Activated CD4-positive, alpha-beta T cell treated with anti-CD3 and anti-CD28 coated beads for 4 hours (primary cell): ENCODE results near the gene AFF3.

ENCODE experiments used
- DNase-seq, 2 donors: peaks; one replicate each; pipeline ENCODE4 v3.0.0-alpha.2; 2020

Gene AFF3

GRCh38 chr2:99811544-99811943, 330.8 kb downstream of the AFF3 start:
- DNase-seq = no peak

DNA sequence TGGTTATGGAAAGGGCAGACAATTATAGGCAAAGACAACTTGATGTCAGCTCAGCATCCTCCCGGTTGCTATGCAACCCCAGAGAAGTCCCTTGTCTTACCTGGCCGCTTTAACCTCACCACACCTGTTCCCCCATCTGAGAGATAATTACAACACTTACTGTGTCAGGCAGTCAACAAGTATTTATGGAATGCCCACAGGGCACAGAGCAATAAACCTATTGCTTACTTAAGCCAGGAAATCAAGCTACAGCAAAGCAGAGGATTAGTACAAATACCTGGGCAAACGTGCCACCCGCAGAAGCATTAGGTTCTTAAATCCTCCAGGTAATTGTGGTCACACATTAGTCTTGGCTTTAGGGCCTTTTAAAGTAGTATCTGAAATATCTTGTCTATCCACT, 332.2 kb downstream of the AFF3 start:
- no peak for DNase-seq

GRCh38 chr2:99809259-99809900, 333.0 kb downstream of the AFF3 start:
- no peak for DNase-seq

DNA sequence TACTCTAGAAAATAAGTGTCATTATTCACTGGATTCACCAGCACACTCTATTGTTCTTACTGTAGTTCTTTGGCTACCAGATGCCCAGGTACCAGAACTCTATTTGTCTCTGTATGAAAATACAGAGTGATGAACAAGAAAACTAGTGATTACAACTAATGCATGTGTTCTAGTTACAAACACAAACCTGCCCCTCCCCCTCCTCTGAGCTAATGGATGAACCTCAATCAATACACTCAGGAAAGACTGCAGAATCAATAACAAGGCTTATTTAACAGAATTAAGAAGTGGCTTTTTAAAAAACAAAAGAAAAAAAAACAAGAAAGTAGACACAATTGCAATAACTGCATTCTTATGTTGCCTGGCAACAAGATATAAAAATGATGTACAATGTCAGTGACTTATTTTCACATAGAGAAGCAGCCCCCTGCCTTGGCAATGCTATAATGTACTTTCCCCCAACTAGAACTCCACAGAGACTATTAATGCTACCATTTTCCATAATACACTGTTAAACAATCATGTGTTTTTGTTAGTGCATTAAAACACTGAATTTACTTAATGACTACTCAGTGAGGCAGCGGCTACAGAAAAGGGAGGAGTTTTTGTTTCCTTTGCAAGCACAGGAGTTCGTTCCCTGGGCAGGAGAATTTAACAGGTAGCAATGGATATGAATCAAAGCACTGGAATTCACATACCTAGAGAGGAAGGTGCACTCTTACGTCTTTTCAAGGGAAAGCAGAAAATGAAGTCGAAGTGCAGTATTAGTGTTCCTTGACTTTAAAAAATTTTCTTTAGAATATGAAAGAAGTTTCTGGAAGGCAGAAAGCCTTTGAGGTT, 333.8 kb downstream of the AFF3 start:
- DNase-seq = no peak

DNA sequence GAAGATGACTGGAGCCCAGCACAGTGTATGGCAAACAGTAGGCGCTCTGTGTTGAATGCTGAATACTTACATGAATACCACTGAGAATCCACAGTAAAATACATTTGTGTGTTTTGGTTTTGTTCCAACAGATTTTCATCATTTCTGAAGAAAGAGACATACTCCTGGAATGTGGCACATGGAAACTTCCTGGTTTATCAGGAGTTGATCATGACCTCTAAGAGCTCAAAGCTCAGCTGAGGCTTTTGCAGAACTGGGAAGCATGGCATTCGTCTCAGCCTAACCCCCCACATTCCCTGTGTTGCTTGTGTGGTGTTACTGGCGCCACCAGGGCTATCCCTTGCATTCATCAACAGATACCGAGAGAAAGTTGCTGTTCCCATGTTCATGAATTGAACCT, 335.6 kb downstream of the AFF3 start:
- no peak for DNase-seq

DNA sequence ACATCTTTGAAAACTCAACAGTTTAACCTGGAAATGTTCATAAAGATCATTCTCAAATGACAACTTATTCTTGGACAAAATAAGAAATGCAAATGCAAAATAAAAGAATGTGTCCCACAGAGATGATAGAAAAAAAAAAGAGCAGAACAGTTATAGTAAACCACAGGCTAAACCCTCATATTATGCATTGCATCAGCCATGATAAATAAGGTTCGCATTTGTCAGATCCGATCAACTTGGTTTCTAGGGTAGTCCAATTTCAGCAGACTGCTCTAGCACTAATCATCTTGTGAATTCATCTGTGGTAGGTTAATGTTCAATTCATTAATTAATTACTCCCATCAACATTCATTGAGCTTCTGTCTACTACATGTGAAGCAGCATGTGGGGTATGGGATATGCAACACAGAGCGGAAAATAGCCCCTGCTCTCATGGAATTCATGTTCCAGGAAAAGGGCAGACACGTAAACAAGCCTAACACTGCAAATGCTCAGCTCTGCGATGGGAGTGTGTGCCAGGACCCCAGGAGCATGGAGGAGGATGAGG, 336.4 kb downstream of the AFF3 start:
- DNase-seq = no peak

- no peak for DNase-seq
These were observed 338.5 kb downstream of the AFF3 start for GRCh38 chr2:99803846-99804245.

GRCh38 chr2:99802734-99803133, 339.7 kb downstream of the AFF3 start:
- no peak for DNase-seq

- no peak for DNase-seq
These were observed 341.0 kb downstream of the AFF3 start for GRCh38 chr2:99801327-99801901.

- no peak for DNase-seq
These were observed 344.9 kb downstream of the AFF3 start for GRCh38 chr2:99797475-99797874.

GRCh38 chr2:99794414-99794813, 348.0 kb downstream of the AFF3 start:
- no peak for DNase-seq

DNA sequence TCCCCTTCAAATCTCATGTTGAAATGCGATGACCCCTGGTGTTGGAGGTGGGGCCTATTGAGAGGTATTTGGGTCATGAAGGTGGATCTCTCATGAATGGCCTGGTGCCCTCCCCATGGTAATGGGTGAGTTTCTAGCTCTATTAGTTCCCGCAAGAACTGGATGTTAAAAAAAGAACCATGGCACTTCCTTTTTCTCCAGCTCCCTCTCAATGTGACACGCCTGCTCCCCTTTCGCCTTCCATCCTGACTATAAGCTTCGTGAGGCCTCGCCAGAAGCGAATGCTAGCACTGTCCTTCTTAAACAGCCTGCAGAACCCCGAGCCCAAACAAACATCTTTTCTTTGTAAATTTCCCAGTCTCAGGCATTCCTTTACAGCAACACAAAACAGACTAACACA, 349.4 kb downstream of the AFF3 start:
- no peak for DNase-seq

GRCh38 chr2:99789849-99790248, 352.5 kb downstream of the AFF3 start:
- no peak for DNase-seq

GRCh38 chr2:99787769-99788382, 354.5 kb downstream of the AFF3 start:
- DNase-seq = no peak

DNA sequence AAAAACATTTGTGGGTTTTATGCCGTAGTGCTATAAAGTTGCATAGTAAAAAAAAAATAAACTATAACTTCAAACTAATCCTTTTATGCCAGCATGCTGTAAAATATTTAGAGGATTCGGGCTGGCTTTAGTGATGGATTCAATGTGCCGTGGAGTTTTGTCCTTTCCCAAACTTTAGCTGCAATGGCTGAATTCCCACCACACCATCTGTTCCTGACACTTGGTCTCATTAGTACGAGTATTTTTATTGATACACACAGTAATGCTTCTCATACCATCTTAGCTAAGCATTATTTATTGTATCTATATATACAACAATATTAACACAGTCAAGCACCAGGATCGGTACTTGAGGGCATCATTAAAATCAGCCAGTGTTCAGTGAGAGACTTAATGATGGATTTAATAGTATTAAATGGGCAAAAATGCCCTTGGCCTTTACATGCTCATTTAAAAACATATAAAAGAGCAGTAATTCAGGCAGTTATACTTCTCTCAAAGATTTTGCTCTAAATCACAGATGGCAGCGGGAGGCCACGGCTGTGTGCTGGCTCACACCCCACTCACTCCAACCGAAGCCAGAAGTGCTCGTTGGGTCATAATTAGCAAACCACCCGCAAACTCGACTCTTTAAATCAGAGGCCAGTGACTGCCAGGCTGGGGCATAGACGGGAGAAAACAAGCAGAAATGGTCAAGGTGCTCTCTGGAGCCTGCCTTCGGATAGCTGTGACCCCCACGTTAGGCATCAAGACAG, 355.6 kb downstream of the AFF3 start:
- DNase-seq = no peak

GRCh38 chr2:99784946-99785345, 357.4 kb downstream of the AFF3 start:
- no peak for DNase-seq

DNA sequence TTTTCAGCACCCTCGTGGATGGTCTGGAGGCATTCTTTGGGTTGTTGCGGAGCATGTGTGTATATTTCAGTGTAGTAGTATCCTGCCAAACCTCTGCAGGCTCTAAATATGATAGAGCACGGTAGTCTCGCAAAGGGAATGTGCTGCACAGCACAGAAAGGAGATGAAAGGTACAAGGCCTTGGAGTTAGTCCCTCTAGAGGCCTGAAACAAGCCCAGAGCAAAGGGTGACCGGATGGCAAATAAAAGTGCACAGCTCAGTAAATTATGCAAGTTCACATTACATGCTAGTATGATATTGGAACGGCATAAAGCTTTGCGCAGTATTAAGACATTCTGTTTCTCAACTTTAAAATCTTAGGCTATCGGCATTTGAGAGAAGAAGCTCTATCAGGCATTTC, 358.1 kb downstream of the AFF3 start:
- DNase-seq = no peak

DNA sequence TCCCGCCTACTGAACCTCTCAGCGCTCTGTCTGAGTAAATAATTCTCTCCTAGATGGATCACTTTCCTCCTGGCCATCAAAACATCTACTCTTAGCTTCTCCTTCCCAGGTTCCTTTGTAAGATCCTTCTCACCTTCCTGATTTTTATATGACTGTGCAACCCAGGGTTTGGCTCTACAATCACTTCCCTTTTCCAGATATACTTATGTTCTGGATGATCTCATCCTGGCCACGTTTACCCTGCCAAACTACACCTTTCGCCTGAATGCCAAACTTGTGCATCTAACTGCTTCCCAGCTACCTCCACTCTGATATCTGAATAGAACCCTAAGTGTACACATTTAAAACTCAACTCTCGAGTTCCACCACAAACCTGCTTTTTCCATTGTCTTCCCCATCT, 362.1 kb downstream of the AFF3 start:
- DNase-seq = no peak

GRCh38 chr2:99779276-99779675, 363.1 kb downstream of the AFF3 start:
- no peak for DNase-seq

- DNase-seq = no peak
These were observed 364.6 kb downstream of the AFF3 start for GRCh38 chr2:99777656-99778290.

DNA sequence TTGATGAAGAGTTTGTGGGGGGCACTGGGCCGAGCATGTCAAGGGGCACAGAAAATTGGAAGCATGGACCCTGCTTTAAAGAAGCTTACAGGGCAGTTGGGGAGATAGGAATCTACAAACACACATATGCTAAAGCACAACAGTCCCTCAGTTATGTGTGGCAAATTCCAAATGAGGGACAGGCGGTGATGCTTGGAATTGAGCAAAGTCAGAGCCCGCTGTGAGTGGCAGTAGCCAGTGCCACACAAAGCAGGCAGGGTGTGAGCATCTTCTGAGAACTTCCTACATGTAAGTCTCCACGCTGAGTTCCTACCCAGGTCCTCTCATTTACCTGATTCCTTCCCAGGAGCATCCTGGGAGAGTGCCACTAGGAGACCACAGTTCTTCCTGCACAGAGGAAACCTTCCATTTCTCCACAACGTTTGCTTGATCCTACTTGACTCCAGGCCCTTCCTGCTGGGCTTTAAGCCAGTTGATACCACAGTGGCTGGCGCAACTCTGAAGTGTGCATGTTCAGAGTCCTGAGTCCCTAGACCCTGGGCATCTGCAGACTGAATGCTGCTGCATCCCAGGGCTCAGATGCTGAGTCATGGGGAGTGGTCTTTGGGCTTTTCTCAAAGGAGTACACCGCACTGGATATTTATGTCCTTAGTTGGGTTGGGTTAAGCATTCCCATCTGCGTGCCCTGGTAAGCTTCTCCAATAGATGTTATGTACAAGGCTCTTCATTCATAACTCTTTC, 365.3 kb downstream of the AFF3 start:
- no peak for DNase-seq
